GM12872 (cell line): ENCODE results near the gene ACAA1.

Source experiments
- TF ChIP-seq, protein P1 (sequence below): IDR thresholded peaks from 3 replicates; pipeline ENCODE4 v1.5.1; 2011; ENCODE audit warnings: low read depth, mild to moderate bottlenecking, low read length, moderate library complexity; ENCODE audit not compliant: insufficient read depth

Gene ACAA1

GRCh38 chr3:38167591-38167990 lies 30.7 kb upstream of the ACAA1 start:
- TF ChIP-seq, protein P1, sequence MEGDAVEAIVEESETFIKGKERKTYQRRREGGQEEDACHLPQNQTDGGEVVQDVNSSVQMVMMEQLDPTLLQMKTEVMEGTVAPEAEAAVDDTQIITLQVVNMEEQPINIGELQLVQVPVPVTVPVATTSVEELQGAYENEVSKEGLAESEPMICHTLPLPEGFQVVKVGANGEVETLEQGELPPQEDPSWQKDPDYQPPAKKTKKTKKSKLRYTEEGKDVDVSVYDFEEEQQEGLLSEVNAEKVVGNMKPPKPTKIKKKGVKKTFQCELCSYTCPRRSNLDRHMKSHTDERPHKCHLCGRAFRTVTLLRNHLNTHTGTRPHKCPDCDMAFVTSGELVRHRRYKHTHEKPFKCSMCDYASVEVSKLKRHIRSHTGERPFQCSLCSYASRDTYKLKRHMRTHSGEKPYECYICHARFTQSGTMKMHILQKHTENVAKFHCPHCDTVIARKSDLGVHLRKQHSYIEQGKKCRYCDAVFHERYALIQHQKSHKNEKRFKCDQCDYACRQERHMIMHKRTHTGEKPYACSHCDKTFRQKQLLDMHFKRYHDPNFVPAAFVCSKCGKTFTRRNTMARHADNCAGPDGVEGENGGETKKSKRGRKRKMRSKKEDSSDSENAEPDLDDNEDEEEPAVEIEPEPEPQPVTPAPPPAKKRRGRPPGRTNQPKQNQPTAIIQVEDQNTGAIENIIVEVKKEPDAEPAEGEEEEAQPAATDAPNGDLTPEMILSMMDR = no peak

DNA sequence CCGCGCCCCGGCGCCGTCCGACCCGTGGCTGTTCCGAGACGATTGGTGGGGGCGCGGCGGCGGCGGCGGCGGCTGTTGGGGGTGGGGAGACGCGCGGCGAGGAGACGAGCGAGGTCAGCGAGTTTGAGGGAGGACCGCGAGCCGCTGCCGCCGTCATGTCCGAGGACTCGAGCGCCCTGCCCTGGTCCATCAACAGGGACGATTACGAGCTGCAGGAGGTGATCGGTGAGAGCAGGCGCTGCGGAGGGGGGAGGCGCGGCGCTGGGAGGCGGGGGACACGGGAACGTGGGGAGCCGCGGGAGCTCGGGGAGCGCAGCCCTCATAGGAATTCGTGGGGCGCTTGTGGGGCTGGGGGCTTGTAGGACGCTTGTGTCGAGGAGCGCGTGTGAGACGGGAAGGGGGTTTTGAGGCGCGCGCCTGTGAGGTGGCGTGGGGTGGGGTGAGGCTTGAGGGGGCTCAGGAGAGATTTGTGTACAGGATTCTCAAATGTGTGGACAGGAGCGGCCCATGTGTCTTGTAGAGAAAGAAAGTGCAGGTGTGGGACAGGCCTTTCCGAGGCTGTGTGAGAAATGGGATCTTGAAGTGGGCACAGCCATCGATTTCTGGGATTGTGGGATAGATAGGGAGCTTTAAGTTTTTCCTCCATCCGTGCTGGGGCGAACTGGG lies 28.9 kb upstream of the ACAA1 start:
- TF ChIP-seq, protein P1 = no peak

DNA sequence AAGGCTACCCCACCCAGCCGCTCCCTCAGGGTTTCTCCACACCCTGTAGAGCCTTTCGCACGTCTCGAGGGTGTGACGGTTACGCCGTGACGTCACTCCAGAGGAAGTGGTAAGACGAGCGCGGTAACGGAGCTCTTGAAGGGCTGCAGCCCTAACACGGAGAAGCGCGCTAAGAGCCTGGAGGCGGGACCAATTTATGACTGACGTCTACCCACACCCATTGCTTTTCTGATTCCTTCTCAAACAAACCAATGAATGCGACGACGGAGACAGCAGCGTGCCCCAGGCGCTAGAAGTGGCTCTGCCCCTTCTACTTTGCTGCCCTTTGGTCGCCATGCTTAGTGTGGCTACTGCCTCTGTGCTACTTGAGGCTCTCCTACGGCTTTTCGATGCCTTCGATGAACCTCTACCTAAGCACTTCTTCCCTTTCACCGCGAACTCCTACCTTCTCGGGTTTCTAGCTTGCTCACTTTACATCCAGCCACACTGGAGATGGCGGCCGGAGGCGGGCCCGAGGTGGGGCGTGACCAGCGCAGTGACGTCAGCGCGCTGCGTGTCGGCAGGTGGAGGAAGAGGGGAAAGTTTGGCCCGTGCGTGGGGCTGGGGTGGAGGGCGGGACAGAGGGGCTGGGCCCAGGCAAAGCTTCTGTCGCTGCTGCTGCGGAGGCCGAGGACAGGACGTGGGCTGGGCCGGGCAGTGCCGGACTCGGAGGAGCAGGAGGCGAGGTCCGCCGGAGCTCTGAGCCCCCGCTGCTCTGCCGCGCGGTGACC lies 28.2 kb upstream of the ACAA1 start, which contains the start of gene OXSR1:
OXSR1 (plus strand) TSS at position 586 of the 770 bp plus-strand sequence. CDS start 340 bp downstream, outside the sequence.
- TF ChIP-seq, protein P1 = no peak

GRCh38 chr3:38164643-38164951 lies 27.7 kb upstream of the ACAA1 start:
- TF ChIP-seq, protein P1 = no peak

DNA sequence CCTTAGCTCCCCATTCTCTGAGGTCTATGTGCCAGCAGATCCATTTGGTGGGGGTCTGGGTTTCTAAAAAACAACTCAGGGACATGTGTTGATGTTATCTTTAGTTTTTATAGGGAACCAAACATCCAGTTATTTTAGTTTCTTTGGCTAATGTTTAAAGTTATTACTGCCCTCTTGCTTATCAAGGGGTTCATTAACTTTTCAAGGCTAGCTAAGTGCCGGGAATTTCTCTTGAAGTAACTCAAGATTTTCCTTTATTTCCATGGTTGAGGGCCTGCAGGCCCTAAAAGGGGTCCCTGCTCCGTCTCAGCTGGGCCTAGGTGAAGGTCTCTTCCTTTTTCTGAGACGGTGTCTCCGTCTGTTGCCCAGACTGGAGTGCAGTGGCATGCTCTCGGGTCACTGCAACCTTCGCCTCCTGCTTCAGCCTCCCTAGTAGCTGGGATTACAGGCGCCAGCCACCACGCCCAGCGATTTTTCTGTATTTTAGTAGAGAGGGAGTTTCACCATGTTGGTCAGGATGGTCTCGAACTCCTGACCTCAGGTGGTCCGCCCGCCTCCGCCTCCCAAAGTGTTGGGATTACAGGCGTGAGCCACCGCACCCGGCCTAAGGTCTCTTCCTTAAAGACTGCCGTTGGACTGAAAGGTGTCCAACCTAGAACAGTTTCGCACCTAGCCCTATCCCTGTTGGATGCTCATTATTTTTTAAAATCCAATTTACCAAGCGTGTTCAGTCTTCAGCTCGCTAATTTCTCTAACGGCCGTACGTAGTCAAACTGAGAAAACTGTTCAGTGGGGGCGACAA lies 27.1 kb upstream of the ACAA1 start:
- TF ChIP-seq, protein P1 = no peak

DNA sequence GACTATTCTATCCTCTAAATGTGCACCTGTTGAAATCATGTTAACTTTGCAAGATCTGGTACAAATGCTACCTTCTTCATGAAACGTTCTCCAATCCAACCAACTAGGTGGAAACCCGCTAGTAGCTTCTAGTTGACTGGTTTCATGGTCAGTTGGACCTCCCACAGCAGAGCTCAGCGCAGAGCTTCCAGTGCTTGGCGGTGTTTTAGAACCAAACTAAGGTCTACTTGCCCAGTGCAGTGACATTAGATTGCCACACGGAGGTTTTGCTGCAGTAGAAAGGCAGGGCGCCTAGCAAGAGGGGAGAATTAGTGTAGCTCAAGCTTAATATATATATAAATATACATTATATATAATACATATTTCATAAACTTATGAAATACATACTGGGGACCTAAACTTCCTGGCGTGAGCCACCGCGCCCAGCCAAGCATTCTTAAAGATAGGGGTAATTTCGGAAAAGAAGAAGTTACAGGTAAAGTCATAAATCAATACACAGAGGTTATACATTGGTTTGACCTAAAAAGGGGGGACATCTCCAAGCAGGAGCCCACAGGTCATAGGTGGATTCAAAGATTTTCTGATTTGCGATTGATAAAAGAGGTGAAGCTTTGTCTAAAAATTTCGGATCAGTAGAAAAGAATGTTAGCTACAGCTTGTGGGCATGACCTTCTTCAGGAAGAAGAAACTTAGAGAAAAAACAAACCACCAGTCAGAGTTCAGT lies 26.4 kb upstream of the ACAA1 start:
- TF ChIP-seq, protein P1 = peak; percentile 44; the same call in 2 of the 3 replicates
